ENCODE results near the gene BEAN1.

- TF ChIP-seq CTCF (IDR thresholded peaks at IDR 0.05; ENCODE audit: borderline replicate concordance, extremely low read depth, low read length, poor library complexity, severe bottlenecking) = no peak
- no peak for TF ChIP-seq EZH2 (IDR thresholded peaks at IDR 0.05; ENCODE audit: borderline replicate concordance, low read depth, low read length, severe bottlenecking)
Observed at GRCh38 chr16:66400503-66401380, 26.4 kb upstream of the BEAN1 start.
